SU-DHL-6 (cell line): Measurements from ENCODE around the gene MBP.

Experiments
- H2AFZ ChIP-seq: fragments of 200-600 bp; sonication (generic); 2 replicates; pipeline ENCODE4 v1.6.1; 2014; ENCODE audit warnings: low read depth, mild to moderate bottlenecking, moderate library complexity, mixed read lengths, antibody characterized with exemption, low read length; ENCODE audit not compliant: severe bottlenecking
- H3F3A ChIP-seq: fragments of 200-600 bp; shearing (Covaris generic); 2 replicates; pipeline ENCODE4 v1.6.0; 2016; ENCODE audit warnings: antibody characterized with exemption, mild to moderate bottlenecking; ENCODE audit not compliant: insufficient read depth
- H3K27ac ChIP-seq: fragments of 200-600 bp; sonication (generic); 2 replicates; pipeline ENCODE4 v1.5.1; 2016; ENCODE audit warnings: low read depth, mild to moderate bottlenecking, low read length, moderate library complexity, mixed read lengths
- H3K27me3 ChIP-seq: fragments of 200-600 bp; sonication (generic), shearing (Covaris generic); 2 replicates; pipeline ENCODE4 v1.6.0; 2014; ENCODE audit warnings: mild to moderate bottlenecking, low read length
- H3K36me3 ChIP-seq: fragments of 200-600 bp; sonication (generic); 2 replicates; pipeline ENCODE4 v1.6.1; 2014; ENCODE audit warnings: mild to moderate bottlenecking, low read length, mixed read lengths
- H3K4me2 ChIP-seq: fragments of 300-600, 200-600 bp; shearing (Covaris generic), sonication (generic); 2 replicates; pipeline ENCODE4 v1.6.0; 2014; ENCODE audit warnings: low read length, low read depth, mild to moderate bottlenecking; ENCODE audit not compliant: poor library complexity, severe bottlenecking
- H3K4me3 ChIP-seq: fragments of 200-600 bp; sonication (generic); 2 replicates; pipeline ENCODE4 v1.5.1; 2014; ENCODE audit warnings: antibody characterized with exemption, low read length, mild to moderate bottlenecking, mixed read lengths; ENCODE audit not compliant: insufficient read depth, poor library complexity, severe bottlenecking
- H3K79me2 ChIP-seq: fragments of 200-600 bp; sonication (generic); 2 replicates; pipeline ENCODE4 v1.6.1; 2014; ENCODE audit warnings: mild to moderate bottlenecking, low read length, moderate library complexity; ENCODE audit not compliant: insufficient read depth
- H3K9ac ChIP-seq: fragments of 200-600 bp; sonication (generic); 2 replicates; pipeline ENCODE4 v1.7.0; 2014; ENCODE audit warnings: mild to moderate bottlenecking, low read length
- H3K9me2 ChIP-seq: fragments of 200-600 bp; sonication (generic); replicated peaks from 2 replicates; pipeline ENCODE4 v1.6.1; 2014; ENCODE audit warnings: low read length; ENCODE audit not compliant: insufficient read depth
- H3K9me3 ChIP-seq: fragments of 200-600 bp; sonication (generic); 2 replicates; pipeline ENCODE4 v1.6.1; 2014; ENCODE audit warnings: low read length, mixed read lengths; ENCODE audit not compliant: insufficient read depth
- H4K20me1 ChIP-seq: fragments of 200-600 bp; sonication (generic); 2 replicates; pipeline ENCODE4 v1.6.1; 2014; ENCODE audit warnings: low read depth, mild to moderate bottlenecking, antibody characterized with exemption, low read length, moderate library complexity, mixed read lengths
- EZH2phosphoT487 ChIP-seq: fragments of 200-600 bp; sonication (generic), shearing (Covaris generic); conservative IDR thresholded peaks from 2 replicates; pipeline ENCODE4 v1.6.1; 2018; ENCODE audit warnings: mild to moderate bottlenecking, antibody characterized with exemption, low read length, moderate library complexity, mixed read lengths
- TF ChIP-seq, protein P1 (sequence below): fragments of 200-600 bp; sonication (generic); IDR thresholded peaks from one replicate; pipeline ENCODE4 v1.5.1; 2017; ENCODE audit warnings: antibody characterized with exemption, mild to moderate bottlenecking, low read length, moderate library complexity; ENCODE audit not compliant: insufficient read depth, poor library complexity, severe bottlenecking

MBP gene

DNA sequence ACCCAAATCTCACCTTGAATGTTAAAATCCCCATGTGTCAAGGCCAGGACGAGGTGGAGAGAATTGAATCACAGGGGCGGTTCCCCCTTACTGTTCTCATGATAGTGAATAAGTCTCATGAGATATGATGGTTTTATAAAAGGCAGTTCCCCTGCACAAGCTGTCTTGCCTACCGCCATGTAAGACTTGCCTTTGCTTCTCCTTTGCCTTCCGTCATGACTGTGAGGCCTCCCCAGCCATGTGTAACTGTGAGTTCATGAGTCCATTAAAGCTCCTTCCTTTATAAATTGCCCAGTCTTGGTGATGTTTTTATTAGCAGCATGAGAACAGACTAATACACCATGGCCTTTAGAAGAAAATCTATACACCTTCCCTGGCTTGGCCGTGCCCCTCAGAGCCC, 7.4 kb upstream of the MBP start:
- Histone ChIP-seq H3K27me3 (no peaks in the 10 kb centered on the region), H3K4me2 (no peak overlapping the region), H4K20me1 (no peaks in the 10 kb centered on the region), H2AFZ (no peak overlapping the region), H3K79me2 (no peaks in the 10 kb centered on the region), H3K4me3 (no peak overlapping the region), H3K9ac (no peak overlapping the region), H3F3A (no peaks in the 10 kb centered on the region), H3K36me3 (no peaks in the 10 kb centered on the region), H3K9me2 (no peaks in the 10 kb centered on the region), H3K27ac (no peak overlapping the region), H3K9me3 (peaks cover 18% of the 10 kb centered on the region; the same call in 1 of the 2 replicates)
- TF ChIP-seq, protein P1, sequence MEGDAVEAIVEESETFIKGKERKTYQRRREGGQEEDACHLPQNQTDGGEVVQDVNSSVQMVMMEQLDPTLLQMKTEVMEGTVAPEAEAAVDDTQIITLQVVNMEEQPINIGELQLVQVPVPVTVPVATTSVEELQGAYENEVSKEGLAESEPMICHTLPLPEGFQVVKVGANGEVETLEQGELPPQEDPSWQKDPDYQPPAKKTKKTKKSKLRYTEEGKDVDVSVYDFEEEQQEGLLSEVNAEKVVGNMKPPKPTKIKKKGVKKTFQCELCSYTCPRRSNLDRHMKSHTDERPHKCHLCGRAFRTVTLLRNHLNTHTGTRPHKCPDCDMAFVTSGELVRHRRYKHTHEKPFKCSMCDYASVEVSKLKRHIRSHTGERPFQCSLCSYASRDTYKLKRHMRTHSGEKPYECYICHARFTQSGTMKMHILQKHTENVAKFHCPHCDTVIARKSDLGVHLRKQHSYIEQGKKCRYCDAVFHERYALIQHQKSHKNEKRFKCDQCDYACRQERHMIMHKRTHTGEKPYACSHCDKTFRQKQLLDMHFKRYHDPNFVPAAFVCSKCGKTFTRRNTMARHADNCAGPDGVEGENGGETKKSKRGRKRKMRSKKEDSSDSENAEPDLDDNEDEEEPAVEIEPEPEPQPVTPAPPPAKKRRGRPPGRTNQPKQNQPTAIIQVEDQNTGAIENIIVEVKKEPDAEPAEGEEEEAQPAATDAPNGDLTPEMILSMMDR = no peak
- no peak for TF ChIP-seq EZH2phosphoT487

DNA sequence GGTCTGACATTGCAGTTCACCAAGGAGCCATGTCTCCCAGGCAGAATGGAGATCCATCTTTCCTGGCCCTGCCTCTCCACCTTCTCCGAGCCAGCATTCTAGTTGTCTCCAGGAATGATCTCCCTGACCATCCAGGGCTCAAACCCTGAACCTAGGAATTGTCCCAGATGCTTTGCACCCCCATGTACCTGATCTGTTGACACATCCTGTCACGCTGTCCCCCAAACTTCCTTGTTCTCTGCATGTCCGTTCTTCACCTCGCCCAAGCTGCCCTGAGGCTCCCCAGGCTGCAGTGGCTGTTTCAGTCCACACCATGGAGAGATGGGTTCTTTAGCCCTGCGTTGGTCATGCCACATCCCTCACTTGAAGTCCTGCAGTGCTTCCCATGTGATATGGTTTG, 7.0 kb upstream of the MBP start:
- Histone ChIP-seq H3K27me3 (no peaks in the 10 kb centered on the region), H3K4me2 (no peak overlapping the region)
- no peak for TF ChIP-seq EZH2phosphoT487
- TF ChIP-seq, protein P1 = no peak

DNA sequence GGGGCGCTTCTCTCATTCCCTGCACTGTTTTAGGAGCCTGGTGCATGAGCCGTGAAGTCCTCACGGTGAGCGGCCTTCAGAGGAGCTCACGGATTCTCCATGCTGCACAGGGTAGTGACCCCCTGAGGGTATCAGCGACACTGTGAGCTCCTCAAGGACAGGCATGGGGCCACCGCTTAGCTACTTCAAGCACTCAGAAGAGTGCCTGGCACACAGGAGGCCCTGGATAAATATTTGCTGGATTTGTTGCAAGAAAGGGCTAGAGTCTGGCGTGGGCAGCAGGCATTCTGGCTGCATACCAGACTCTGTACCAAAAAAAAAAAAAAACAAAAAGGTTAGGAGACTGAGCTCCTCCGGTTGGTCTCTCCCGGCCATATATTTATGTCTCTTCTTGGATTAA, 5.7 kb upstream of the MBP start:
- no peak overlapping the region for H3K9ac ChIP-seq
- no peaks in the 10 kb centered on the region for H3K9me2 ChIP-seq
- H2AFZ ChIP-seq = no peak overlapping the region
- H3K79me2 ChIP-seq = no peaks in the 10 kb centered on the region
- no peaks in the 10 kb centered on the region for H3K36me3 ChIP-seq
- H3K27me3 ChIP-seq = no peaks in the 10 kb centered on the region
- H3K4me3 ChIP-seq = no peak overlapping the region
- H3K27ac ChIP-seq = no peak overlapping the region
- no peak for TF ChIP-seq EZH2phosphoT487
- H4K20me1 ChIP-seq = no peaks in the 10 kb centered on the region
- no peak overlapping the region for H3K4me2 ChIP-seq
- peaks cover 7% of the 10 kb centered on the region; the same call in 1 of the 2 replicates for H3F3A ChIP-seq
- peaks cover 5% of the 10 kb centered on the region; the same call in 1 of the 2 replicates for H3K9me3 ChIP-seq

More for the DNA sequence above, 7.0 kb upstream of the MBP start:
- H3K4me3 ChIP-seq = no peak overlapping the region
- H2AFZ ChIP-seq = no peak overlapping the region
- H3F3A ChIP-seq = peaks cover 2% of the 10 kb centered on the region; the same call in 1 of the 2 replicates
- peaks cover 14% of the 10 kb centered on the region; the same call in 1 of the 2 replicates for H3K9me3 ChIP-seq
- no peaks in the 10 kb centered on the region for H3K9me2 ChIP-seq
- H3K9ac ChIP-seq = no peak overlapping the region
- H3K79me2 ChIP-seq = no peaks in the 10 kb centered on the region
- H3K36me3 ChIP-seq = no peaks in the 10 kb centered on the region
- H4K20me1 ChIP-seq = no peaks in the 10 kb centered on the region
- H3K27ac ChIP-seq = no peak overlapping the region

DNA sequence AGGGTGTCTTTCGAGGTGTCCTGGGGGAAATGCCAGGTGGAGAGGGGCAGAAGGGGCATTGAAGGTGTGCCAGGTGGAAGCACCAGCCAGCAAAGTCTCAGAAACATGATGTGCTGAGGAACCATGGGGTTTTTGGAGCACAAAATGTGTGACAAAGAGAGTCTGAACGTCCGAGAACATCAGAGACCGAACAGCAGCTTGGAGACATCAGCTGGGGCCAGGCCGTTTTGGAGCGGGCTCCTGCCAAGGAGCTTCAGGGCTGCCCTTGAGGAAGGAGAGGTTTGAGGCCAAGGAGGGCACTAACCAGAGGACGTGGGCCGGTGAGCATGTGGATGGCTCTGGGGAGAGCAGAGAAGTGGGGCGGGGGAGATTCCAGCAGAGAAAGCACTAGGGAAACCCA, 5.3 kb upstream of the MBP start:
- Histone ChIP-seq H3K9ac (no peak overlapping the region), H3K9me2 (no peaks in the 10 kb centered on the region)
- TF ChIP-seq EZH2phosphoT487 = no peak
- TF ChIP-seq, protein P1 = no peak

More for the DNA sequence above, 5.3 kb upstream of the MBP start:
- no peak overlapping the region for H3K27ac ChIP-seq
- H3K36me3 ChIP-seq = no peaks in the 10 kb centered on the region
- H3K27me3 ChIP-seq = no peaks in the 10 kb centered on the region
- no peaks in the 10 kb centered on the region for H4K20me1 ChIP-seq
- no peak overlapping the region for H3K4me2 ChIP-seq
- H3K4me3 ChIP-seq = no peak overlapping the region
- H3K79me2 ChIP-seq = no peaks in the 10 kb centered on the region
- peaks cover under 1% of the 10 kb centered on the region; the same call in 1 of the 2 replicates for H3K9me3 ChIP-seq
- H2AFZ ChIP-seq = no peak overlapping the region
- peaks cover 7% of the 10 kb centered on the region; the same call in 1 of the 2 replicates for H3F3A ChIP-seq
